Transverse colon (tissue), 3 donors: ENCODE data around the gene DLG2.

ENCODE experiments used
- POLR2A ChIP-seq: fragments of 450-650 bp; IDR thresholded peaks from one replicate; pipeline ENCODE4 v1.6.1; 2016; ENCODE audit warnings: antibody characterized with exemption, mild to moderate bottlenecking, moderate library complexity
- TF ChIP-seq, protein P1 (sequence below), 5 experiments: fragments of 200-600 bp in 3 of 5; fragments of 450-650 bp in 2 of 5; sonication (generic) in 3 of 5; IDR thresholded peaks; 1 replicate in 2 of 5; 2 replicates in 3 of 5; pipeline ENCODE4 v1.5.1; 2016 to 2017; ENCODE audit warnings: antibody characterized with exemption in 5 of 5, inconsistent platforms in 3 of 5, mild to moderate bottlenecking in 2 of 5, moderate library complexity in 1 of 5

DNA sequence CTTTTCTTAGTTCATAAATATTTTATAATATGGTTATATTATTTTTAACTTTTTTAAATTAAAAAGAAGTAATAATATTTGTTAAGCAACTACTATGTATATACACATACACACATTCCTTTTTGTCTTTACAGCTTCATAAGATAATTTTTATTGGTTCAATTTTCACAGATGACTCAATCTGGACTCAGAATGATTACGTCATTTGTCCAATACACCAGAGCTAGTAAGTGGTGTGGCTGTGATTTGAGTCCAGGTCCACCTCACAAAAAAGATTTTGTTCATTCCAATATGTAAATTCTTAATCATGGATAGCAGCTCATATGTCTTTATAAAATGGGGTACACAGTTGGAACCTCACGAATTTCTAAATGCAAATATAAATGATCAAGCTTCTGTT is 1014.5 kb downstream of the DLG2 start:
- TF ChIP-seq POLR2A: no peak
- TF ChIP-seq, protein P1, sequence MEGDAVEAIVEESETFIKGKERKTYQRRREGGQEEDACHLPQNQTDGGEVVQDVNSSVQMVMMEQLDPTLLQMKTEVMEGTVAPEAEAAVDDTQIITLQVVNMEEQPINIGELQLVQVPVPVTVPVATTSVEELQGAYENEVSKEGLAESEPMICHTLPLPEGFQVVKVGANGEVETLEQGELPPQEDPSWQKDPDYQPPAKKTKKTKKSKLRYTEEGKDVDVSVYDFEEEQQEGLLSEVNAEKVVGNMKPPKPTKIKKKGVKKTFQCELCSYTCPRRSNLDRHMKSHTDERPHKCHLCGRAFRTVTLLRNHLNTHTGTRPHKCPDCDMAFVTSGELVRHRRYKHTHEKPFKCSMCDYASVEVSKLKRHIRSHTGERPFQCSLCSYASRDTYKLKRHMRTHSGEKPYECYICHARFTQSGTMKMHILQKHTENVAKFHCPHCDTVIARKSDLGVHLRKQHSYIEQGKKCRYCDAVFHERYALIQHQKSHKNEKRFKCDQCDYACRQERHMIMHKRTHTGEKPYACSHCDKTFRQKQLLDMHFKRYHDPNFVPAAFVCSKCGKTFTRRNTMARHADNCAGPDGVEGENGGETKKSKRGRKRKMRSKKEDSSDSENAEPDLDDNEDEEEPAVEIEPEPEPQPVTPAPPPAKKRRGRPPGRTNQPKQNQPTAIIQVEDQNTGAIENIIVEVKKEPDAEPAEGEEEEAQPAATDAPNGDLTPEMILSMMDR (IDR thresholded peaks at IDR 0.05): no peak
